HepG2 (cell line): ENCODE measurements around the gene LENEP. TPM values are rescaled to one million over a fixed set of nuclear protein-coding genes. Genes with fewer than 3 reads are reported as not detected.

Source experiments
- AFF4 ChIP-seq: sonication (generic); formaldehyde crosslinking; IDR thresholded peaks from 2 replicates; pipeline ENCODE4 v1.4.0; 2020; ENCODE audit warnings: missing genetic modification reagents
- AGO2 ChIP-seq: fragments of 200-400 bp; formaldehyde crosslinking; optimal IDR thresholded peaks from 2 replicates; pipeline ENCODE3; 2017; ENCODE audit warnings: mild to moderate bottlenecking, low read depth, low read length, moderate library complexity
- ATF1 ChIP-seq: IDR thresholded peaks from 2 replicates; pipeline ENCODE4 v1.6.1; 2016; ENCODE audit warnings: mild to moderate bottlenecking, control low read depth
- CERS6 ChIP-seq: sonication (generic); formaldehyde crosslinking; IDR thresholded peaks from 2 replicates; pipeline ENCODE4 v1.5.0; 2020; ENCODE audit warnings: missing genetic modification reagents
- HHEX ChIP-seq: IDR thresholded peaks from 2 replicates; pipeline ENCODE4 v1.6.1; 2016; ENCODE audit warnings: control low read depth
- KMT2B ChIP-seq: IDR thresholded peaks from 2 replicates; pipeline ENCODE4 v1.6.1; 2016; ENCODE audit warnings: missing genetic modification reagents, missing compliant biosample characterization
- NR2C2 ChIP-seq: sonication (generic); formaldehyde crosslinking; IDR thresholded peaks from 2 replicates; pipeline ENCODE4 v1.4.0; 2020; ENCODE audit warnings: missing genetic modification reagents, mild to moderate bottlenecking, moderate library complexity, borderline replicate concordance
- TIGD3 ChIP-seq: sonication (generic); formaldehyde crosslinking; IDR thresholded peaks from 2 replicates; pipeline ENCODE4 v1.5.1; 2020; ENCODE audit warnings: mild to moderate bottlenecking, missing genetic modification reagents, borderline replicate concordance
- YY1 ChIP-seq: IDR thresholded peaks from 2 replicates; pipeline ENCODE4 v1.6.1; 2011; ENCODE audit warnings: low read length, low read depth, moderate library complexity, mild to moderate bottlenecking; ENCODE audit not compliant: insufficient read depth, insufficient replicate concordance
- ZBTB10 ChIP-seq: sonication (generic); formaldehyde crosslinking; IDR thresholded peaks from 2 replicates; pipeline ENCODE4 v1.4.0; 2020; ENCODE audit warnings: missing genetic modification reagents, borderline replicate concordance
- ZHX2 ChIP-seq, 2 experiments: sonication (generic) in 1 of 2; formaldehyde crosslinking in 1 of 2; IDR thresholded peaks; 2 replicates each; pipeline versions ENCODE4 v1.6.1 to v1.9.0; 2014 to 2022; ENCODE audit warnings: antibody characterized with exemption in 1 of 2, borderline replicate concordance in 1 of 2, inconsistent platforms in 1 of 2, low read depth in 1 of 2, missing genetic modification reagents in 1 of 2
- ZNF121 ChIP-seq: sonication (generic); formaldehyde crosslinking; IDR thresholded peaks from 2 replicates; pipeline ENCODE4 v1.5.0; 2020; ENCODE audit warnings: mild to moderate bottlenecking, missing genetic modification reagents
- polyA plus RNA-seq, 8 experiments: library from polyadenylated mRNA; depleted of rRNA in 3 of 8; stranded (reverse) in 7 of 8; unstranded in 1 of 8; fragments of >200 nt; fragmentation: Illumina TruSeq in 4 of 8; extraction: Trizol in 4 of 8; gene quantifications; 2 replicates each; pipeline versions ENCODE4 v1.2.1 to v1.2.3, GENCODE V29; 2011 to 2016; ENCODE audit warnings: low read depth in 4 of 8, missing spikeins in 1 of 8, mixed read lengths in 1 of 8; ENCODE audit not compliant: insufficient read depth in 1 of 8
- total RNA-seq, 5 experiments: library from RNA; depleted of rRNA; stranded (reverse); fragments of >200 nt; fragmentation: Illumina TruSeq; extraction: Trizol; gene quantifications; 2 replicates each; pipeline ENCODE4 v1.2.3, GENCODE V29; 2016; ENCODE audit warnings: low read depth in 1 of 5

Gene LENEP
- total and polyA plus RNA-seq, 2 of the 13 experiments (the other 11 are each of a cell fraction or from before 2014, with no cell fraction given), result 0.29 TPM; not detected in 1

GRCh38 chr1:154974808-154975408, 18.5 kb upstream of the LENEP start (continued):
- TF ChIP-seq ZBTB10 (no peak), KMT2B (CRISPR knock-in tag) (peak; percentile 48; the same call in 1 of the 2 replicates), CERS6 (CRISPR knock-in tag) (no peak), HHEX (CRISPR knock-in tag) (no peak), AGO2 (peak; percentile 19), TIGD3 (CRISPR knock-in tag) (no peak), ZHX2 (IDR thresholded peaks at IDR 0.05; ENCODE audit: low read depth) (no peak), ZHX2 (CRISPR knock-in tag; IDR thresholded peaks at IDR 0.05; ENCODE audit: borderline replicate concordance) (0 out of 2 replicates have a peak, but pooled peaks have one; percentile 54), ZNF121 (no peak), NR2C2 (CRISPR knock-in tag) (no peak), AFF4 (CRISPR knock-in tag) (no peak), ATF1 (CRISPR knock-in tag) (no peak), YY1 (no peak)
